Right lobe of liver (tissue), 4 donors: Measurements from ENCODE around the gene SEMA3A.

Experiments
- CTCF ChIP-seq, 4 donors: fragments of 200-600 bp in 3 of 4; fragments of 450-650 bp in 1 of 4; IDR thresholded peaks; one replicate each; pipeline versions ENCODE4 v1.5.1 to v1.8.0; 2016 to 2022; ENCODE audit warnings: antibody characterized with exemption in 4 of 4, mild to moderate bottlenecking in 2 of 4
- POLR2A ChIP-seq: fragments of 450-650 bp; IDR thresholded peaks from one replicate; pipeline ENCODE4 v1.6.1; 2017; ENCODE audit warnings: antibody characterized with exemption, mild to moderate bottlenecking
- donor health status: DM: no; HTN: no; CAD: no.
- donor health status: DM: no; HTN: no; CAD: no.
- donor health status: DM: no; HTN: yes; CAD: no.

GRCh38 chr7:84013616-84014240 is 180.9 kb downstream of the SEMA3A start:
- TF ChIP-seq CTCF (IDR thresholded peaks at IDR 0.05) (no peak), POLR2A (no peak)
